K562 (cell line): Measurements from ENCODE around the gene SLC35G2. TPM values are rescaled to one million over a fixed set of nuclear protein-coding genes. Genes with fewer than 3 reads are reported as not detected.
A peak's percentile ranks its signal among the peaks of the same experiment; 100 is the strongest.

Experiments
- ATAC-seq: fragments of 200-7000 bp; cut with Tn5 transposase; 3 replicates; pipeline ENCODE4 v1.9.1; 2020; ENCODE audit warnings: moderate library complexity
- BruUV-seq: library from RNA; stranded (reverse); fragments of 400-500 nt; replicated peaks from 2 replicates; lab custom pipeline; 2021; lab: Mats Ljungman, UMichigan
- CTCF ChIA-PET: fragments of 300-600 bp; formaldehyde crosslinking; extraction: SDS; loops from one replicate; lab custom pipeline; 2021; ENCODE audit warnings: low intra/inter-chr PET ratio; lab: Yijun Ruan, JAX
- POLR2A ChIA-PET: fragments of 300-600, 350-650 bp; sonication (Branson Sonifier 250); formaldehyde crosslinking; extraction: SDS; loops from one replicate; lab custom pipeline; 2021; ENCODE audit warnings: antibody characterized with exemption, inconsistent platforms; lab: Yijun Ruan, JAX
- DNase-seq, 4 experiments: peaks; one replicate each; pipeline versions ENCODE4 v3.0.0 to v3.0.0-alpha.2; 2011 to 2018; ENCODE audit warnings: low spot score in 3 of 4, mixed read lengths in 3 of 4; ENCODE audit errors: extremely low read depth in 1 of 4
- FAIRE-seq: peaks from 2 replicates; lab custom pipeline; 2011; peaks lifted over from hg19 to GRCh38; lab: Jason Lieb, UNC
- H2AFZ ChIP-seq: 2 replicates; pipeline ENCODE4 v1.6.0; 2011; ENCODE audit warnings: low read depth, low read length, control low read depth, inconsistent platforms
- H3K27ac ChIP-seq: fragments of 200-600 bp; 3 replicates; pipeline ENCODE4 v1.8.0; 2011; ENCODE audit warnings: low read depth, mild to moderate bottlenecking, control low read depth, inconsistent platforms, low read length, moderate library complexity, mixed read lengths; ENCODE audit errors: extremely low read depth
- H3K27me3 ChIP-seq, 2 experiments: fragments of 300-600 bp in 1 of 2; 2 replicates in 1 of 2; 3 replicates in 1 of 2; pipeline versions ENCODE4 v1.6.0 to v1.8.0; 2011; ENCODE audit warnings: inconsistent platforms in 2 of 2, low read length in 2 of 2, mild to moderate bottlenecking in 1 of 2, mixed read lengths in 1 of 2, moderate library complexity in 1 of 2; ENCODE audit not compliant: control insufficient read depth in 2 of 2, insufficient read depth in 2 of 2
- H3K36me3 ChIP-seq: fragments of 300-600 bp; 3 replicates; pipeline ENCODE4 v1.8.0; 2011; ENCODE audit warnings: mild to moderate bottlenecking, low read length, inconsistent platforms; ENCODE audit not compliant: control insufficient read depth, insufficient read depth
- H3K4me1 ChIP-seq, 2 experiments: fragments of 200-600 bp in 1 of 2; replicated peaks in 1 of 2; 2 replicates in 1 of 2; 3 replicates in 1 of 2; pipeline versions ENCODE4 v1.5.1 to v1.8.0; 2011; ENCODE audit warnings: inconsistent platforms in 2 of 2, low read length in 2 of 2, mild to moderate bottlenecking in 1 of 2, mixed read lengths in 1 of 2, moderate library complexity in 1 of 2; ENCODE audit not compliant: control insufficient read depth in 2 of 2, insufficient read depth in 2 of 2
- H3K4me2 ChIP-seq: 2 replicates; pipeline ENCODE4 v1.6.1; 2011; ENCODE audit warnings: low read length, control low read depth, inconsistent platforms, mixed read lengths; ENCODE audit not compliant: insufficient read depth
- H3K4me3 ChIP-seq: fragments of 200-600 bp; sonication (generic), shearing (Covaris generic); 2 replicates; pipeline ENCODE4 v1.5.1; 2016; ENCODE audit warnings: control low read depth, inconsistent platforms
- H3K79me2 ChIP-seq: fragments of 200-600 bp; 3 replicates; pipeline ENCODE4 v1.8.0; 2011; ENCODE audit warnings: low read length, inconsistent platforms; ENCODE audit not compliant: control insufficient read depth, insufficient read depth
- H3K9ac ChIP-seq, 2 experiments: 2 replicates each; pipeline versions ENCODE4 v1.6.0 to v1.6.1; 2011; ENCODE audit warnings: low read depth in 2 of 2, low read length in 2 of 2, control low read depth in 1 of 2, inconsistent platforms in 1 of 2, mild to moderate bottlenecking in 1 of 2, mixed read lengths in 1 of 2; ENCODE audit not compliant: insufficient read depth in 1 of 2
- H3K9me1 ChIP-seq: one replicate; pipeline ENCODE4 v1.6.0; 2011; ENCODE audit warnings: inconsistent platforms, mild to moderate bottlenecking, low read length, moderate library complexity; ENCODE audit not compliant: control insufficient read depth, insufficient read depth
- H3K9me3 ChIP-seq: replicated peaks from 2 replicates; pipeline ENCODE4 v1.5.1; 2011; ENCODE audit warnings: low read depth, low read length, inconsistent platforms; ENCODE audit not compliant: control insufficient read depth, insufficient read depth
- H4K20me1 ChIP-seq: replicated peaks from 2 replicates; pipeline ENCODE4 v1.6.1; 2011; ENCODE audit warnings: low read length, inconsistent platforms, mixed read lengths; ENCODE audit not compliant: control insufficient read depth, insufficient read depth
- ATF3 ChIP-seq, 2 experiments: fragments of 450-650 bp in 1 of 2; sonication (generic) in 1 of 2; formaldehyde crosslinking in 1 of 2; IDR thresholded peaks in 1 of 2; conservative IDR thresholded peaks in 1 of 2; 2 replicates each; pipeline versions ENCODE4 v1.6.1 to v1.8.1; 2016 to 2023; ENCODE audit warnings: mild to moderate bottlenecking in 2 of 2, moderate library complexity in 2 of 2, inconsistent platforms in 1 of 2, missing genetic modification reagents in 1 of 2
- CEBPG ChIP-seq, 3 experiments: fragments of 200-800 bp in 1 of 3; sonication (Bioruptor generic) in 1 of 3; sonication (generic) in 1 of 3; formaldehyde crosslinking in 1 of 3; IDR thresholded peaks in 2 of 3; conservative IDR thresholded peaks in 1 of 3; 2 replicates each; pipeline versions ENCODE4 v1.6.1 to v1.8.0; 2016 to 2022; ENCODE audit warnings: missing compliant biosample characterization in 2 of 3, missing genetic modification characterization in 2 of 3, mild to moderate bottlenecking in 1 of 3, missing genetic modification reagents in 1 of 3
- CHCHD3 ChIP-seq: fragments of 250-450 bp; sonication (Bioruptor Pico); IDR thresholded peaks from 2 replicates; pipeline ENCODE4 v2.1.2; 2022; ENCODE audit warnings: mild to moderate bottlenecking
- NRF1 ChIP-seq, 2 experiments: fragments of 450-650 bp; IDR thresholded peaks in 1 of 2; conservative IDR thresholded peaks in 1 of 2; 2 replicates each; pipeline ENCODE4 v1.6.1; 2014; ENCODE audit warnings: mild to moderate bottlenecking in 2 of 2
- RFX5 ChIP-seq: IDR thresholded peaks from 2 replicates; pipeline ENCODE4 v1.6.1; 2011; ENCODE audit warnings: low read depth, mild to moderate bottlenecking, improper control_type of control experiment, low read length
- TFAP4 ChIP-seq: sonication (generic); formaldehyde crosslinking; IDR thresholded peaks from 2 replicates; pipeline ENCODE4 v1.8.0; 2022; ENCODE audit warnings: missing genetic modification reagents, mild to moderate bottlenecking, moderate library complexity, borderline replicate concordance
- ZNF668 ChIP-seq: fragments of 250-450 bp; sonication (Bioruptor Pico); IDR thresholded peaks from 2 replicates; pipeline ENCODE4 v1.8.0; 2022; ENCODE audit warnings: mild to moderate bottlenecking, inconsistent platforms
- WGBS: fragments of 100-300 bp; shearing (Covaris generic); methylation state at CpG from one replicate; pipeline ENCODE4 v1.1.6; 2016; ENCODE audit warnings: low coverage, mixed read lengths; ENCODE audit not compliant: insufficient coverage; ENCODE audit errors: missing lambda C conversion rate; 5-methylcytosine and 5-hydroxymethylcytosine counted together
- in situ Hi-C: fragments of 300-500 bp; cut with MboI; formaldehyde crosslinking; loops from 4 replicates; pipeline ENCODE4 v1.15.0; 2018; ENCODE audit warnings: inconsistent platforms, mixed read lengths
- intact Hi-C: fragments of 100-400 bp; cut with micrococcal nuclease; formaldehyde crosslinking; loops from 2 replicates; pipeline ENCODE4 v1.14.2; 2022
- polyA plus RNA-seq, 8 experiments: library from polyadenylated mRNA; depleted of rRNA in 4 of 8; stranded (reverse) in 5 of 8; unstranded in 3 of 8; fragments of >200 nt; fragmentation: Nextera tagmentation in 2 of 8; fragmentation: Illumina TruSeq in 1 of 8; extraction: Ambion mirVana in 2 of 8; extraction: Trizol in 1 of 8; gene quantifications; 2 replicates each; pipeline versions ENCODE4 v1.2.1 to v1.2.3, GENCODE V29; 2011 to 2014; ENCODE audit warnings: inconsistent platforms in 1 of 8, missing spikeins in 1 of 8
- total RNA-seq, 7 experiments: library from RNA; depleted of rRNA in 6 of 7; stranded (reverse); fragments of >200 nt in 6 of 7; fragmentation: Illumina TruSeq in 2 of 7; extraction: Trizol in 2 of 7; gene quantifications; 2 replicates each; pipeline versions ENCODE4 v1.2.1 to v1.2.3, GENCODE V29; 2011 to 2021; ENCODE audit warnings: low replicate concordance in 1 of 7

SLC35G2 gene
- total and polyA plus RNA-seq, 9 of the 15 experiments (the other 6 are each of a cell fraction or from before 2014, with no cell fraction given), result 2.6 to 5.9 (median 3.2) TPM

GRCh38 chr3:136835813-136836510, 17.0 kb downstream of the SLC35G2 start:
- 12% methylated on average over 3 of the region's 3 CpGs for WGBS
- DNase-seq, result no peak
- POLR2A ChIA-PET, result no interaction called here
- no peaks in the 10 kb centered on the region for H4K20me1 ChIP-seq
- no peaks in the 10 kb centered on the region for H3K27me3 ChIP-seq
- no peak overlapping the region for H3K4me3 ChIP-seq
- no peaks in the 10 kb centered on the region for H3K9me1 ChIP-seq
- no peaks in the 10 kb centered on the region; the same call in 2 of the 3 replicates for H3K79me2 ChIP-seq
- no peak for TF ChIP-seq CHCHD3 (CRISPR knock-in tag)
- TF ChIP-seq CEBPG (CRISPR knock-in tag; IDR thresholded peaks at IDR 0.05), result no peak; the same call in 1 of the 2 replicates
- peak; percentile 32 to 46; a peak in 2 of 4 replicates for TF ChIP-seq CEBPG (tag; conservative IDR thresholded peaks at IDR 0.05 in 1 of 2, IDR thresholded peaks at IDR 0.05 in 1 of 2)
- no peak for TF ChIP-seq ZNF668 (CRISPR knock-in tag)
- no peak for TF ChIP-seq NRF1 (conservative IDR thresholded peaks at IDR 0.05 in 1 of 2, IDR thresholded peaks at IDR 0.05 in 1 of 2)
- peak; percentile 16; the same call in 1 of the 2 replicates for TF ChIP-seq ATF3 (IDR thresholded peaks at IDR 0.05)
- no peak for TF ChIP-seq ATF3 (CRISPR knock-in tag; conservative IDR thresholded peaks at IDR 0.05)
- no peak for TF ChIP-seq TFAP4
- no peak for TF ChIP-seq RFX5
- TF ChIP-seq, all 486 proteins: peak for 2
- BruUV-seq, result no TSS peak
- Histone ChIP-seq H3K36me3 (peaks cover 7% of the 10 kb centered on the region; the same call in 1 of the 3 replicates), H3K9ac (no peak overlapping the region), H3K9me3 (no peaks in the 10 kb centered on the region), H3K4me1 (peaks cover 0 to 25% of the 10 kb centered on the region in 2 experiments), H3K27ac (no peak overlapping the region), H2AFZ (no peak overlapping the region), H3K4me2 (no peak overlapping the region)
- in situ Hi-C loops, result no loop called here
- FAIRE-seq (peak; percentile 49), ATAC-seq (no peak)
- CTCF ChIA-PET, result no interaction called here
- intact Hi-C loops, result no loop called here
